NCI-H510A (cell line): Measurements from ENCODE around the gene TMEM214.

ENCODE experiments used
- DNase-seq: peaks from one replicate; lab custom pipeline; 2025; lab: John Stamatoyannopoulos, UW

Gene TMEM214, protein sequence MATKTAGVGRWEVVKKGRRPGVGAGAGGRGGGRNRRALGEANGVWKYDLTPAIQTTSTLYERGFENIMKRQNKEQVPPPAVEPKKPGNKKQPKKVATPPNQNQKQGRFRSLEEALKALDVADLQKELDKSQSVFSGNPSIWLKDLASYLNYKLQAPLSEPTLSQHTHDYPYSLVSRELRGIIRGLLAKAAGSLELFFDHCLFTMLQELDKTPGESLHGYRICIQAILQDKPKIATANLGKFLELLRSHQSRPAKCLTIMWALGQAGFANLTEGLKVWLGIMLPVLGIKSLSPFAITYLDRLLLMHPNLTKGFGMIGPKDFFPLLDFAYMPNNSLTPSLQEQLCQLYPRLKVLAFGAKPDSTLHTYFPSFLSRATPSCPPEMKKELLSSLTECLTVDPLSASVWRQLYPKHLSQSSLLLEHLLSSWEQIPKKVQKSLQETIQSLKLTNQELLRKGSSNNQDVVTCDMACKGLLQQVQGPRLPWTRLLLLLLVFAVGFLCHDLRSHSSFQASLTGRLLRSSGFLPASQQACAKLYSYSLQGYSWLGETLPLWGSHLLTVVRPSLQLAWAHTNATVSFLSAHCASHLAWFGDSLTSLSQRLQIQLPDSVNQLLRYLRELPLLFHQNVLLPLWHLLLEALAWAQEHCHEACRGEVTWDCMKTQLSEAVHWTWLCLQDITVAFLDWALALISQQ

DNA sequence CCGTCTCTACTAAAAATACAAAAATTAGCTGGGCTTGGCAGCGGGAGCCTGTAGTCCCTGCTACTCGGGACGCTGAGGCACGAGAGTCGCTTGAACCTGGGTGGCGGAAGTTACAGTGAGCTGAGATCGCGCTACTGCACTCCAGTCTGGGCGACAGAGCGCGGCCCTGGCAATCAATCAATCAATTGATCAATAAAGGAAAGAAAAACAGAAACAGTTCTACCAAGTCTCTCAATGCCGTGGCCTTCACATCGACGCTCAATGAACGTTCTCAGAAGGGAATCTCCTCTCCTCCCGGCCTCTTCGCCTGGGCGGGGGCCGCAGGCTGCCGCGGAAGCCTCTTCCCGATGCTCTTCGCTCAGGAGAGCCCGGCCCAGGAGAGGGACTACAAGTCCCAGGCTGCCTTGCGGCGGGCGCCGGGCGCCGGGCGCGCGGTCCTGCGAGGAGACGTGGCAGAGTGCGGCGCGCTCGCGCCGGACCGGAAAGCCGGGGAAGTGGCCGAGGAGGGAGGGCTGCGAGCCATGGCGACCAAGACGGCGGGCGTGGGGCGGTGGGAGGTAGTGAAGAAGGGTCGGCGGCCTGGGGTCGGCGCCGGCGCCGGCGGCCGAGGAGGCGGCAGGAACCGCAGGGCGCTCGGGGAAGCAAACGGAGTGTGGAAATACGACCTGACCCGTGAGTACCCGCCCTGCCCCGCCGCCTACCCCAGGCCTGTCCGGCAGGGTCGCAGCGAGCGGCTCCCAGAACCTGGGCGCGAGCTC, at the start of gene TMEM214:
TMEM214 (plus strand) TSS at position 471 of the 758 bp plus-strand sequence; CDS start at position 522, 51 bp downstream.
- DNase-seq = peak; percentile 56

DNA sequence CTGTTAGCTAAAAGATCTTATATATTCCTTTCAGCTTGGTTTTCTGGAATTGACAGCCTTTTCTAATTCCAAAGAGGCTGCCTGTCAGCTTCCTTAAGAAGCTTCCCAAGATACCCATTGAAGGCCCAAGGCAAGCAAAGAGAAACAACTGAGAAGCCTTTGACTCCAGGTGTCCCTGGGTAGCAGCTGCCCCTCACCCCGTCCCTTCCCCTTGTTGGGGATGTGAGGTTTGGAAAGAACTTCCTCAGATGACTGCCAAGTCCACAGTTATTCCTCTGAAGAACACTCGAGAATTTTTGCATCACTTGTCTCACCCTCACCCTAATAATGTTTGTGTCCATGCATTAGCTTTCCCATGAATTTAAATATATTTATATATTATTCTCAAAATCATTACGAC, 49.0 kb upstream of the TMEM214 start:
- DNase-seq = no peak

DNA sequence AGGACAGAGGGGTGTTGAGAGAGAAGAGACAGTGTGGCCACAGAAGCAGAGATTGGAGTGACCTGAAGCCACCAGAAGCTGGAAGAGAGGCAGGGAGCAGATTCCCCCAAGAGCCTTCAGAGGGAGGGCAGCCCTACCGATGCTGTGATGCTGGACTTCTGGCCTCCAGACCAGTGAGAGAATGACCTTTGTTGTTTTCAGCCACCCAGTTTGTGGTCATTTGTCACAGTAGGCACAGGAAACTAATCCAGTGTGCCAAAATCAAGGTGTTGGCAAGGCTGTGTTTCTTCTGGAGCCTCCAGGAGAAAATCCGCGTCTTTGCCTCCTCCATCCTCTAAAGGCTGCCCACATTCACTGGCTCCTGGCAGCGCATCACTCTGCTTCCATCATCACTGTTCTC, 47.0 kb upstream of the TMEM214 start:
- no peak for DNase-seq

DNA sequence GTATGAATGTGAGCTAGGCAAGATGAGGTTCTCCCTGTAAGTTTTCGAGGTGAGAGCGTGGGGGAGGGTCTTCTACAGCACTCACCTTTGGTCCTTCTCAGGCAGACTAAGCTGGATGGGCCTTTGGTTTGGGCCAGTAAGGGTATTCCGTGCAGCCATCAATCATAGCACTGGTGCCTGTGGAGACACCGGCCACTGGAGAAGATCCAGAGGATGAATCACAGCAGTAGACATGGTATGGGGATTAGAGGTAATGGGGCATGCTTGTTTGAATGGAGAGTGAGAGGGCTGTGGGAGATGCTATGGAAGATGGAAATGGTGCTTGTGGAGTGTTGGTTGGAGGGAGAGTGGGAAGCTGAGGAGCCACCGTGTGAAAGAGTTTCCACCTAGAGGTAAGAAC, 46.2 kb upstream of the TMEM214 start:
- DNase-seq = no peak

DNA sequence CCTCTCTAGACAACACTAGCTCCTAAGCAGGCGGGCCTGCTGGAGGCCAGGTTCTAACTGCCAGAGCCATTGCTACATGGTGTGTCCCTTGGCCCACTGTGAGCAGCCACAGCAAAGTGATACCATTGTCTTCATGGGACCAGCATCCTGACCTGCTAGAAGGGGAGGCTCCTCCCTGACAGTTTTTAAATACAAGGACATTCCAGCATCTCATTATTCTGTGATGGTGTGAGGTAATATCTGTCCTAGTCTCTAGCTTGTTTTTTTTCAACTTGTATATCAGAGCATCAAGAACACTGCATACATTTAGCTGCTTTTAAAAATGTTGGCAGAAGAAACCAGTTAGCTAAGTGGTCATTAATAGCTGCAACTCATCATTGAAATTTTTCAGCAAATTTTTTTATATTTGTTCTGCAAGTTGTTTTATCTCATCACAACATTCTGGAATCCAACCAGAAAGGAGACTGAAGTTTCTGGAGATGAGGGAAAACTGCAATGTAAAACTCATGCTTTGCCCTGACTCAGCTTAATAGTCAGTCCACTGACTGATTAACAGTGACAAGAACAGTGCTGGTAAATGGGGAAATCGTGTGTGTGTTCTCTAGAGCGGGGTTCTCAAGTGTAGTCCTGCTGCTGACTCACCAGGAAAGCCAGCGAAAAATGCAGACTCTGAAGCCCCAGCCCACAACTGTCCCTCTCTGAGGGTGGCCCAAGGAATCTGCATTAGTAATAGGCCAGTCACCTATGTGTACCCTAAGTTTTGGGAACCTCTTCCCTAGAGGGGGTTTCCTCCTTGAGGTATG, 44.5 kb upstream of the TMEM214 start:
- no peak for DNase-seq

DNA sequence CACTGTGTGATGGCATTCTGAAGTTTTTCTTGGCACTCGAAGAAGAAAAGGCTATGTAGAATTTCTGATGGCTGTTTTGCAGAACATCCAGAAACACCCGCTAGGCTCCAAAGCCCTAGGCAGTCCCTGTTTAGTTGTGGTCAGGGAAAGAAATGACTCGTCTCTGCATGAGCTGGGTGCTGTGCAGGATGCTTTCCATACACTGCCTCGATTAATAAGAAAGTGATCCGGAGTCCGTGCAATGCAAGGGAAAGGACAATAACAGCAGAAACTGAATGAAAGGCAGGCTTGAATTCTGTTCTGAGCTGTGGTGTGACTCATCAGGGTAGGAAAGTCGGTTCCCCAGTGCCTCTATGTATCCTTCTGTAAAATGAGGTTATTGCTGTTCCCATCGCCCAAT, 43.6 kb upstream of the TMEM214 start:
- no peak for DNase-seq

DNA sequence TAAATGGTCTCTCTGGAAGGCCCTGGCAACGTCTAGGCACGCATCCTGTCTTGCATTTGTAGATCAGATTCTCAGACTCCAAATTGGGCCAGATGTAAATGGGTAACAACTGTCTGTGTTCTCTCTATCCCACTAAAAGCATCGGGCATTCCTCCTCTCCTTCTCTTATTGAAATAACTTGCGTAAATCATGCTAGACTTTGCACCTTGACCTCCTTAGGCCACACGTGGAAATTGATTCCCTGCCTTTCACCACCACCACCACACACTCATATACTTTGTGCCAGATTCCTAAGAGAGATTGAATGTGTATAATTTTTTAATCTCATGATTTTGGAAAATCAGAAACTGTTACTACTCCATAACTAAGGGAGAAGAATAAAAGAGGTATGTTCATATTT, 41.0 kb upstream of the TMEM214 start:
- no peak for DNase-seq

DNA sequence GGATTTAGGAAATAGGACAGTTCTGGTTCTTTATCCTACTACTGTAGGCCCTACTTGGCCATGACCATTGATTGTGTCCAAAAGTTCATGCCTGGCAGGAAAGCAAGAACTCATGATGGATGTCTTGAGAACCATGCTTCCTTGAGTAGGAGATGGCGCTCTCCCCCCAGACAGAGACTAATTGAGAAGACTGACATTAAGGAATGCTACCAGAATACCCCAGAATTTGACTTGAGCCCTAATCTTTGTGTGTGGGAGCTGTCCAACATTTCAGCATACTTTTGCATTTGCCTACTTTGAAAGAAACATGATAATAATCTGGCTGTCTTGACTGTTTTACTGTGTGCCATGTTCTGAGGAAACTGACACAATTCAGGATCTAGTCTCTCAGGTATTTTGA, 39.0 kb upstream of the TMEM214 start:
- DNase-seq = no peak

DNA sequence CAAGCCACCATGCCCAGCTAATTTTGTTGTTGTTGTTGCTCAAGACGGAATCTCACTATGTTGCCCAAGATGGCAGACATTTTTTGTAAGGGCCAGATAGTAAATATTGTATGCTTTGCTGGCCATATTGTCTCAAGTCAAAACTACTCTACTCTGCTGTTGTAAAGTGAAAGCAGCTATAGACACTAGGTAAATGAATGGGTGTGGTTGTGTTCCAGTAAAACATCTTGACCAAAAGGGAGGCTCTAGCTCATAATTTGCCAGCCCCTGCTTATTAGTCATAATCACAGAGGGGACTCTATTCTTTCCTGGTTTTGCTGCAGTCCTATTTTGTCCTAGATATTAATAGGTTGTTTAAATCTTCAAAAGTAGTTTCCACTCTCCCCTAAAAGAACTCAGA, 37.8 kb upstream of the TMEM214 start:
- no peak for DNase-seq

DNA sequence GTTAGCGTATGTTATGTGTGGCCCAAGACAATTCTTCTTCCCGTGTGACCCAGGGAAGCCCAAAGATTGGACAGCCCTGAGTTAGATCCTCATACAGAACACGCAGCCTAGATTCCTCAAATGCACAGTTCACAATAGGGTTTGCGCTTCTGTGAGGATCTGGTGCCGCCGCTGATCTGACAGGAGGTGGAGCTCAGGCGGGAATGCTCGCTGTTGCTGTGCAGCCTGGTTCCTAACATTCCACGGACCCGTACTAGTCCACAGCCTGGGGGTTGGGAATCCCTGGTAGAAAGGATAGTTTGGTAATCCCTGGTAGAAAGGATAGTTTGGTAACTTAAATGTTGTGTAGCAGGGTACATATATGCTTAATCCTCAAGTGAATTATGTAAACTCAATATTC, 35.4 kb upstream of the TMEM214 start:
- no peak for DNase-seq

DNA sequence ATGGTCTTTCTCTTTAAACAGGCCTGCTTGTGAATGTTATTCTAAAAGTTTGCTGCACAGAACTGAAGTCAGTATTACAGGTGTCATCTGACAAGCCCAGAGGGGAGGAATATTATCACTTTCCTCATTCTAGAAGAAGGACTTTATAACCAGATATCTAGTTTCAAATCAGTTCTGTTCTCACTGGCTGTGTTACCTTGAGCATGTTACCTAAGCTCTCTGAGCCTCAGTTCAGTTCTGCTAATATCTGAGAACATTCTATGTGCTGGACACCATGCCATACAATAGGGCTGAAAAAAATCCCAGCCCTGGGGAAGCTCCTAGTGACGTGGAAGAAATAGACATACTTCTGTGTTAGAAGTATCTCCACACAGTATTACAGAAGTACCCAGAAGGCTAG, 34.4 kb upstream of the TMEM214 start:
- no peak for DNase-seq

DNA sequence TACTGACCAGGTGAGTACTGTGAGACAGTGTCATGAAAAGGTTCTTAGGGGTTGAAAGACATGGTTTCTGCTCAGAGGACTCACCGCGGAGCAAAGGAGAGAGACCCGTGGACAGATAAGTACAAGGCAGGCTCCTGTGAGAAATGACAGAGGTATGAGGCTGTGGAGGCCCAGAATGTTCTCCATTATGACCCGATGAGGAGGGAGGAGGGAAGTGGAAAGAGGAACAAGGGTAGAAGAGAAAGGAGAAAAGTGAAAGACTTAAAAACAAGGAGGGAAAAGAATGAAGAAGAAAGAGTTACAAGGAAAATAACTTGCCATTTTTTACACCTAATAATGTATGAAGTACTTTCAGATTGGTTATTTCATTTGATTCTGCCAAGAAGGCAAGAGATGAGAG, 32.5 kb upstream of the TMEM214 start:
- DNase-seq = no peak

DNA sequence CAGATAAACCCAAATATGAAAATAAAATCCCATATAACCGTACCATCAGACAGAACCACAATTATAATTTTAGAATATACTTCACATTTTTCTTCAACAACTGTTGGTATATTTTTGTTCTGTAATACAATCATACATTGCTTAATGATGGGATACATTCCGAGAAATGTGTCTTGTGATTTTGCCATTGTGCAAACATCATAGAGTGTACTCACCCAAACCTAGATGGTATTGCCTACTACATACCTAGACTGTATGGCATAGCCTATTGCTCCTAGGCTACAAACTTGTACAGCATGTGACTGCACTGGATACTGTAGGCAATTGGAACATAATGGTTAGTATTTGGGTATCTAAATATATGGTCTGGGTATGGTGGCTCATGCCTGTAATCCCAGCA, 31.8 kb upstream of the TMEM214 start:
- no peak for DNase-seq

DNA sequence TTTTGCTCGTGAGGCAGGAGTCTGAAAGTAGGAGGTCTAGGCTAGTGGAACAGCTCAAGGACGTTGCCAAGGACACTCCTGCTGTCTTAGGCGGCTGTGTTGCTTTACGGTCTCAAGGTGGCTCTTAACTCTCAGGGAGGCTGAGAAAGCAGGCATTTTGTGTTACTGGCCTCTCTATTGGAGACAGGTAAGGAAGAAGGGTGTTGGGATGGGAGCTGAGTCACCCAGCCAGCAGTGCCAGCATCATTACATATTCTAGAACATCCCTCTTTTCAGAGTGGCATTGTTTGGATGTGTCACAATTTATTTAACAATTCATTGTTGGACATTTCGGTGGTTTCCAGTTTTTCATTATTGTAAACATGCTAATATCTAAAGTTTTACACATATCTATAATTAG, 30.8 kb upstream of the TMEM214 start:
- DNase-seq = no peak

DNA sequence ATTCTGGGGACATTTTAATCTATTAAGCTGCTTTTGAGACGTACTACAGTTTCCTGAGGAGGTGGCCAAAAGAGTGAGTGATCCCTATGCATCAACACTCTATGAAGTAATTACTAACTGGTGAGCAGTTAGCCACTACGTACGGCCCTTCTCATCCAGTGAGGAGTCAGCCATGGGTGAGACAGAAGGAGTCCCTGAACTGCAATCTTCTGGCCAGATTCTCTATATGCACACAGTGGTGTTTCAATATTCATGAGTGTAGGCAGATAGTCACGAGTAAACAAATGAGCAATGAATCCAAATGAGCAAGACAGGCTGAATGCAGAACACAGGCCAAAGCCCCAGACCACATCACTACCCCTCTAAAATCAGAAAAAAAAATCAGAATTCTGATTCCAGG, 29.8 kb upstream of the TMEM214 start:
- no peak for DNase-seq

DNA sequence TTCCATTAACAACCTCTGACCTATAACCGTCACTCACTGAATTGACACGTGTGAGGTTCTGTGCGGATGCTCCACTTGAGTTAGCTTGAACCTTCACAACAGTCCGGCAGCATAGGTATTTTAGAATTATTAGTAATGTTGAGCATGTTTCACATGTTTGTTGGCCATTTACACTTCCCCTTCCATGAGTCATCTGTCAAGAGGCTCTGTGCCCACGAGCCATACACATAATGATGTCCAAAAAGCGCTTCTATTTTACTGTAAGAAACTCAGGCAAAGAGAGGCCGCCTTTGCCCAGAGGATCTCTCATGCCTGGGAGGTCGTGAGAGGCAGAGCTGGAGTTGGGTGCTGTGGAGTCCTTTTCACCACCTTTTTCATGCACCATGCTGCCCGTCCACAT, 28.9 kb upstream of the TMEM214 start:
- no peak for DNase-seq

DNA sequence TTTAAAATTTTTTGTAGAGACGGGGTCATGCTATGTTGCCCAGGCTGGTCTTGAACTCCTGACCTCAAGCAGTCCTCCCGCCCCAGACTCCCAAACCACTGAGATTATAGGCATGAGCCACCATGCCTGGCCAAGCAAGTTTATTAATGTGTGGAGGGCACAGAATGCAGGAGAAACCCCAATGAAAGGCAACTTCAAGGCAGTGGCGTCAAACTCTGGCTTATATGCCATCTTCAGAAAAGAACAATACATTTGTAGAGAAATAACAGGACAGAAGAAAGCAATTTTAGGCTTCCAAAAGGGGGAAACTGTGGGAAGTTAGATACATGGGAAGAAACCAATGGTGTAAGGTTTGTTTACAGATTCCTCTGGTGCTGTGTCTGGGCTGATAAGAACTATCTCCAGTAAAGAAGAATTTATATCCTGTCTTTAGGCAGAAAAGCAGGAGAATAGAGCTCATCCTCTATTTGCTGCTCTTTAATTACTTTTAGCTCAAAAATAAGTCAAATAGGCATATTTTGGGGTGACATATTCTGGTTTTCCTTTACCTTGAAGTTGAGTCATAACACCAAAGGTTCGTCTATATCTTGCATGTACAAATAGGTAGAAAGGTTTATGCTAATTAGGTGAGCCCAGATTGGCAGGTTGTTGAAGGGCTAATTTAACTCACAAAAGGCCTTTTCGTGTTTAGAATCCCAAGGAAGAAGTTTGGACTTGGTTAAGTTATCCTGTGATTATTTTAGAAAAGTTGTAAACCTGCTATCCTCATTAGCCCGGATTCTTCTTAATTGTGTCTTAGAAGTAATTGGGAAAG, 26.0 kb upstream of the TMEM214 start:
- DNase-seq = no peak

DNA sequence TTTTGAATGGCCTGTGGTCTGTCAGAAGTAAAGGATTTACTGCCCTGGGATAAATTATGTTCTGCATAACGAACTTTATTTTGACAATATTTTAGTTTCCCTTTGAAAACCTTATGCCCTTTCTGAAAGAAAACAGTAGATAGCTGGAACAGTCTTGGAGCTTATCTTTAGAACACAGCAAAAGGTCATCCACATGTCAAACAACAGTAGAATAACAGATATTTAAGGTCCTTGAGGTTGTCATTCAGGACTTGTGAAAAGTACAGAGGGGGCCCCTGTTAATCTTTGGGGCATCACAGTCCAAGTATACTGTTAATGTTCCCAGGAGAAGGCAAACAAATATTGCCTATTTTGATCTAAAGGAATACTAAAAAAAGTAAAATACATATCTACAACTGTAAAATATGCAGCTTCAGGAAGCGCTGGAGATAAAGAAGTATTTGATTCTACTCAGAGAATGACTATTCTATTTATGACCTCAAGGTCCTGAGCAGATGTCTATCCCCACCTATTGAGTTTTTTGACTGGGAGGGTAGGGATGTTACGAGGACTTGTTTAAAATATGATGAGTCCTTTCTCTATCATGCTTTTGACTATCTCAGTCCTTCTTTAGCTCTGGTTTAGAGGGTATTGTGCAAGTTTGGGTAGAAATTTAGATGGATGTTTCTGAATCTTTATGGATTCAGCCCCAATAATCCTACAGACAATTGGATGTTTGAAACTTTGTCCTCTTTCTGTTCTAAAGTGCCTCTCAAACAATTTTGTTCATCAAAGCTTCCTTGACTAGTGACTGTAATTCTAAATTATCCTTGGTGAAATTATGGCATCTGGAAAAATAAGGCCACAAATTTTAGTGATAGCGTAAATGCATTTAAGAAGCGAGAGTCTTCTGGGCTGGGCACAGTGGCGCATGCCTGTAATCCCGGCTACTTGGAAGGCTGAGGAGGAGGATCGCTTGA, 25.1 kb upstream of the TMEM214 start:
- no peak for DNase-seq

DNA sequence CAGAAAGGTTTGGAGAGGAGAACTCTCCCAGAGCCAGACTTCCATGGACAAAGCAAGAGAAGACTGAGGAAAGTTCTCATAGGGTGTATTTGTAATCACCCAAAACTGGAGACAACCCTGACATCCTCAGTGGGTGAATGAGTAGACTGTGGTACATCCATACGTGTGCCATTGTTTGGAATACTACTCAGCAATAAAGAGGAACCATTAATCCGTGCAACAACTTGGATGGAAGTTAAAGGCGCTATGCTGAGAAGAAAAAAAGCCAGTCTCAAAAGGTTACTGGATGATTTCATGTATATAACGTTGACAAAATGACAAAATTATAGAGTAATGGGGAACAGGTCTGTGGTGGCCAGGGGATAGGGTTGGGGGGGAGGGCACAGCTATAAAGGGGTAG, 24.1 kb upstream of the TMEM214 start:
- DNase-seq = no peak

DNA sequence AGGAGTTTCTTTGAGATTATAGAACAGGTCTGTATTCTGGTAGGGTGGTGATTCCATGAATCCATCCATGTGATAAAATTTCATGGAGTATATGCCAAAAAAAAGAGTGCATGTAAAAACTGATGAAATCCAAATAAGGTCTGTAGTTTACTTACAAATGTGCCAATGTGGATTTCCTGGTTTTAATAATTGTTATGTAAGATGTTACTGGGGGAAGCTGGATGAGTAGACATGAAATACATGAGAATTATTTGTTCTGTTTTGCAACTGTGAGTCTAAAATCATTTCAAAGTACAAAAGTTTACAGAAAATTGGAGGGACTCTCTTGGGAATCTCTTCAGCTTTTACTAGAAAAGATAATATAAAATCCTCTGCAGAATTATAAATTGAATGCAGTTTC, 23.7 kb upstream of the TMEM214 start:
- DNase-seq = no peak
